Lung (tissue), 12 donors: Measurements from ENCODE around the gene KNOP1. TPM values are rescaled to one million over a fixed set of nuclear protein-coding genes. Genes with fewer than 3 reads are reported as not detected.
"Not testable (repeated sequence)": the region's sequence is repeated elsewhere in the genome, so short reads cannot be mapped to it uniquely, and the experiment has no call there.

Source experiments
- ATAC-seq: fragments of 200-7000 bp; cut with Tn5 transposase; one replicate; pipeline ENCODE4 v1.9.1; 2020; ENCODE audit warnings: moderate number of reproducible peaks; ENCODE audit not compliant: insufficient read depth, low FRiP score
- DNase-seq, 3 donors: peaks; one replicate each; pipeline ENCODE4 v3.0.0-alpha.2; 2013 to 2017
- H3K27ac ChIP-seq, 2 donors: one replicate each; pipeline ENCODE4 v1.5.1; 2013; ENCODE audit warnings: mild to moderate bottlenecking in 2 of 2, moderate library complexity in 2 of 2, control low read depth in 1 of 2, inconsistent platforms in 1 of 2, low read depth in 1 of 2, low read length in 1 of 2
- H3K27me3 ChIP-seq, 3 donors: one replicate each; pipeline ENCODE4 v1.5.1; 2013; ENCODE audit warnings: low read length in 2 of 3; ENCODE audit not compliant: control insufficient read depth in 3 of 3, insufficient read depth in 3 of 3
- H3K36me3 ChIP-seq, 4 donors: one replicate each; pipeline ENCODE4 v1.5.1; 2013; ENCODE audit warnings: low read length in 4 of 4, mild to moderate bottlenecking in 1 of 4, moderate library complexity in 1 of 4; ENCODE audit not compliant: control insufficient read depth in 4 of 4, insufficient read depth in 4 of 4
- H3K4me1 ChIP-seq, 5 donors: one replicate each; pipeline ENCODE4 v1.5.1; 2013; ENCODE audit warnings: low read length in 5 of 5, mild to moderate bottlenecking in 2 of 5, moderate library complexity in 1 of 5; ENCODE audit not compliant: control insufficient read depth in 5 of 5, insufficient read depth in 5 of 5
- H3K4me3 ChIP-seq: one replicate; pipeline ENCODE4 v1.5.1; 2013; ENCODE audit warnings: mild to moderate bottlenecking, control low read depth, moderate library complexity
- H3K9ac ChIP-seq, 2 donors: one replicate each; pipeline ENCODE4 v1.5.1; 2013; ENCODE audit warnings: low read length in 2 of 2, control low read depth in 1 of 2; ENCODE audit not compliant: insufficient read depth in 1 of 2
- H3K9me3 ChIP-seq, 4 donors: one replicate each; pipeline ENCODE4 v1.5.1; 2013; ENCODE audit warnings: low read length in 3 of 4, mild to moderate bottlenecking in 1 of 4, moderate library complexity in 1 of 4; ENCODE audit not compliant: control insufficient read depth in 4 of 4, insufficient read depth in 3 of 4
- WGBS, 2 donors: extraction: QIAGEN DNeasy Blood & Tissue Kit; methylation state at CpG; one replicate each; pipeline ENCODE4 v1.1.7; 2013; 5-methylcytosine and 5-hydroxymethylcytosine counted together
- polyA plus RNA-seq, 2 donors: library from polyadenylated mRNA; stranded (reverse); fragments of 200-250 nt; gene quantifications; one replicate each; pipeline ENCODE4 v1.2.1, GENCODE V29; 2013
- total RNA-seq, 2 donors: library from RNA; depleted of rRNA in 1 of 2; stranded (reverse); fragments of >200 nt in 1 of 2; gene quantifications; one replicate each; pipeline ENCODE4 v1.2.1, GENCODE V29; 2014 to 2021
- TF ChIP-seq, protein P1 (sequence below): IDR thresholded peaks from 2 replicates; pipeline ENCODE4 v1.5.1; 2012; ENCODE audit warnings: mild to moderate bottlenecking; ENCODE audit errors: control extremely low read depth, extremely low read depth
- donor health status: control.
- donor health status: control.
- donor health status: Bipolar disorder and iron deficiency.
- donor health status: healthy.
- donor health status: DM: yes; HTN: yes; CAD: no.

The KNOP1 gene
- total and polyA plus RNA-seq, 4 donors, result 11.7 to 14.7 (median 13.5) TPM

GRCh38 chr16:19683453-19684236 is 34.4 kb downstream of the KNOP1 start:
- peaks cover 16 to 29% (median 27%) of the 10 kb centered on the region in 4 donors for H3K36me3 ChIP-seq
- H3K4me1 ChIP-seq, result peaks cover 0 to 3% (median 0%) of the 10 kb centered on the region in 5 donors
- no peak for DNase-seq
- 94 to 96% methylated on average over 6 of the region's 6 CpGs for WGBS, 2 donors
- H3K9me3 ChIP-seq, result peaks cover 0 to 3% (median 0%) of the 10 kb centered on the region in 4 donors
- no peaks in the 10 kb centered on the region for H3K27me3 ChIP-seq
- H3K4me3 ChIP-seq, result no peak overlapping the region
- H3K9ac ChIP-seq, result no peak overlapping the region
- no peak overlapping the region for H3K27ac ChIP-seq
- ATAC-seq, result no peak
- TF ChIP-seq, protein P1, sequence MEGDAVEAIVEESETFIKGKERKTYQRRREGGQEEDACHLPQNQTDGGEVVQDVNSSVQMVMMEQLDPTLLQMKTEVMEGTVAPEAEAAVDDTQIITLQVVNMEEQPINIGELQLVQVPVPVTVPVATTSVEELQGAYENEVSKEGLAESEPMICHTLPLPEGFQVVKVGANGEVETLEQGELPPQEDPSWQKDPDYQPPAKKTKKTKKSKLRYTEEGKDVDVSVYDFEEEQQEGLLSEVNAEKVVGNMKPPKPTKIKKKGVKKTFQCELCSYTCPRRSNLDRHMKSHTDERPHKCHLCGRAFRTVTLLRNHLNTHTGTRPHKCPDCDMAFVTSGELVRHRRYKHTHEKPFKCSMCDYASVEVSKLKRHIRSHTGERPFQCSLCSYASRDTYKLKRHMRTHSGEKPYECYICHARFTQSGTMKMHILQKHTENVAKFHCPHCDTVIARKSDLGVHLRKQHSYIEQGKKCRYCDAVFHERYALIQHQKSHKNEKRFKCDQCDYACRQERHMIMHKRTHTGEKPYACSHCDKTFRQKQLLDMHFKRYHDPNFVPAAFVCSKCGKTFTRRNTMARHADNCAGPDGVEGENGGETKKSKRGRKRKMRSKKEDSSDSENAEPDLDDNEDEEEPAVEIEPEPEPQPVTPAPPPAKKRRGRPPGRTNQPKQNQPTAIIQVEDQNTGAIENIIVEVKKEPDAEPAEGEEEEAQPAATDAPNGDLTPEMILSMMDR, result no peak

DNA sequence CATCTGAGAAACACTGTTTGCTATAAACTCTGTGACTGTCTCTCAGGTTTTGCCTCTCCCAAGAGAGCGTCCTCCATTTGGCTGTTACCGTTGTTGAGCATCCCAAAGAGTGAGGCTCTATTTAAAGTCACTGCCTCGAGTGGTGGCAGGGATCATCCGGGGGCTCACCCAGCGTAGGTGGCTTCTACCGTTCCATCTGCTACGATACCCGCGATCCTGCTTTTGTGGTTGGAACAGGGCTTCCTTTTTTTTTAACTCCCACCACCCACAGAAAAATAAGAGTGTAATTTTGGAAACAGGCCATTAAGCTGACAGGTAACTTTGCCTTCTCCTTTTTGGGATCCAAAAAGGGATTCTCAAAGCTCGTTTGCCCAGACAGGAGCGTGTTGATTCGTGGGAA is 36.4 kb downstream of the KNOP1 start:
- Histone ChIP-seq H3K4me3 (no peak overlapping the region), H3K4me1 (no peaks in the 10 kb centered on the region), H3K27ac (no peak overlapping the region), H3K9ac (no peak overlapping the region), H3K9me3 (peaks cover 0 to 3% (median 0%) of the 10 kb centered on the region in 4 donors), H3K36me3 (peaks cover 13 to 29% (median 26%) of the 10 kb centered on the region in 4 donors), H3K27me3 (no peaks in the 10 kb centered on the region)
- DNase-seq (no peak), ATAC-seq (no peak)
- TF ChIP-seq, protein P1, result no peak
- WGBS, 2 donors, result 76 to 81% methylated on average over 12 of the region's 12 CpGs

DNA sequence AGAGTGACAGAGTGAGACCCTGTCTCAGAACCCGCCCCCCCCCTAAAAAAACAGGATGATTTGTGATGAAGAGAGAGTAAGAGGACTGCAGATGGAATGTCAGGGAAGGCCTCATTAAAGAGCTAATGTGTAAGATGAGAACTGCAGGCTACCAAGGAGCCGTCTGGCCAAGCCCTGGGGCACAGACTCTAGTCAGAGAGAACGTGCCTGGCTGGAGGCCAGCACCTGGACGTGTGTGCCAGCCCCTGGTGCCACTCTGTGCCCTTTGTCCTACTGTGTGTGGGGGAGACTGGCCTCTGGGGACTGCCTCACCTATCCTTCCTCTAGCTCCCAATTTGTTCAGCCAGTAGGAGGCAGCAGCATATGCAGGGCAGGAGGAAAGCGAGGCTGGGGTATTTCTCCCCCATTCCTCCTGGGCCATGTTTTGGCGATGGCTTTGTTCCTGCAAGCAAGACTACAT is 37.1 kb downstream of the KNOP1 start:
- ATAC-seq, result no peak
- DNase-seq, result no peak
- no peak overlapping the region for H3K9ac ChIP-seq
- peaks cover 13 to 29% (median 27%) of the 10 kb centered on the region in 4 donors for H3K36me3 ChIP-seq
- no peaks in the 10 kb centered on the region for H3K4me1 ChIP-seq
- peaks cover 0 to 3% (median 0%) of the 10 kb centered on the region in 4 donors for H3K9me3 ChIP-seq
- H3K4me3 ChIP-seq, result no peak overlapping the region
- TF ChIP-seq, protein P1, result no peak
- 81 to 83% methylated on average over 6 of the region's 6 CpGs for whole genome bisulfite sequencing, 2 donors
- no peak overlapping the region for H3K27ac ChIP-seq
- H3K27me3 ChIP-seq, result no peaks in the 10 kb centered on the region

GRCh38 chr16:19679281-19679680 is 38.7 kb downstream of the KNOP1 start:
- not testable (repeated sequence) for H3K4me3 ChIP-seq, H3K4me1 ChIP-seq, H3K9me3 ChIP-seq, H3K27ac ChIP-seq, DNase-seq, H3K9ac ChIP-seq, ATAC-seq, H3K27me3 ChIP-seq
- H3K36me3 ChIP-seq, result peaks cover 9 to 28% (median 16%) of the 10 kb centered on the region in 4 donors
- 97 to 99% methylated on average over 6 of the region's 6 CpGs for WGBS, 2 donors
